Measurements from ENCODE around the gene VAMP1. TPM values are rescaled to one million over a fixed set of nuclear protein-coding genes. Genes with fewer than 3 reads are reported as not detected.
"Not testable (repeated sequence)": the region's sequence is repeated elsewhere in the genome, so short reads cannot be mapped to it uniquely, and the experiment has no call there.

VAMP1 gene
- total RNA-seq, 4 donors from 2014 or later, result 2.1 to 5.4 (median 3.7) TPM

GRCh38 chr12:6492838-6493496 lies 22.5 kb upstream of the VAMP1 start, which contains the start of gene MRPL51:
Gene MRPL51 (minus strand): TSS chr12:6493262. CDS start chr12:6493136, 126 bp downstream.
- peak within 1 kb of the TSS; percentile 80 for H3K4me3 ChIP-seq
- H3K9me3 ChIP-seq, result no peaks in the 10 kb centered on the region
- peaks cover 28% of the 10 kb centered on the region for H3K4me1 ChIP-seq
- peaks cover 16% of the 10 kb centered on the region for H3K36me3 ChIP-seq
- DNase-seq (ENCODE audit: low spot score in 2 of 2), result peak; percentile 97
- peak in 1 of 2 donors; percentile 60 for TF ChIP-seq POLR2A (IDR thresholded peaks at IDR 0.05)
- TF ChIP-seq EP300 (IDR thresholded peaks at IDR 0.05), result no peak
- TF ChIP-seq, protein P1, sequence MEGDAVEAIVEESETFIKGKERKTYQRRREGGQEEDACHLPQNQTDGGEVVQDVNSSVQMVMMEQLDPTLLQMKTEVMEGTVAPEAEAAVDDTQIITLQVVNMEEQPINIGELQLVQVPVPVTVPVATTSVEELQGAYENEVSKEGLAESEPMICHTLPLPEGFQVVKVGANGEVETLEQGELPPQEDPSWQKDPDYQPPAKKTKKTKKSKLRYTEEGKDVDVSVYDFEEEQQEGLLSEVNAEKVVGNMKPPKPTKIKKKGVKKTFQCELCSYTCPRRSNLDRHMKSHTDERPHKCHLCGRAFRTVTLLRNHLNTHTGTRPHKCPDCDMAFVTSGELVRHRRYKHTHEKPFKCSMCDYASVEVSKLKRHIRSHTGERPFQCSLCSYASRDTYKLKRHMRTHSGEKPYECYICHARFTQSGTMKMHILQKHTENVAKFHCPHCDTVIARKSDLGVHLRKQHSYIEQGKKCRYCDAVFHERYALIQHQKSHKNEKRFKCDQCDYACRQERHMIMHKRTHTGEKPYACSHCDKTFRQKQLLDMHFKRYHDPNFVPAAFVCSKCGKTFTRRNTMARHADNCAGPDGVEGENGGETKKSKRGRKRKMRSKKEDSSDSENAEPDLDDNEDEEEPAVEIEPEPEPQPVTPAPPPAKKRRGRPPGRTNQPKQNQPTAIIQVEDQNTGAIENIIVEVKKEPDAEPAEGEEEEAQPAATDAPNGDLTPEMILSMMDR (IDR thresholded peaks at IDR 0.05), result no peak
- TF ChIP-seq POLR2AphosphoS5 (IDR thresholded peaks at IDR 0.05), result peak in 2 of 3 donors; percentile 34 to 39
- H3K27ac ChIP-seq, result peak within 1 kb of the TSS; percentile 96
- H3K27me3 ChIP-seq, result no peaks in the 10 kb centered on the region
- WGBS, result 1% methylated on average over 37 of the region's 39 CpGs

- not testable (repeated sequence) for DNase-seq (ENCODE audit: low spot score in 2 of 2); H3K27me3 ChIP-seq; H3K9me3 ChIP-seq; H3K27ac ChIP-seq; H3K4me3 ChIP-seq; H3K36me3 ChIP-seq
- WGBS, result 96% methylated on average over 1 of the region's 1 CpG
- H3K4me1 ChIP-seq, result peaks cover 26% of the 10 kb centered on the region
These were observed 20.2 kb upstream of the VAMP1 start for GRCh38 chr12:6490673-6491072.

GRCh38 chr12:6489449-6489848 lies 19.0 kb upstream of the VAMP1 start:
- no peak for DNase-seq (ENCODE audit: low spot score in 2 of 2)
- 61% methylated on average over 4 of the region's 4 CpGs for WGBS
- Histone ChIP-seq H3K27ac (no peak overlapping the region), H3K4me3 (no peak overlapping the region), H3K9me3 (no peaks in the 10 kb centered on the region), H3K27me3 (no peaks in the 10 kb centered on the region), H3K4me1 (peaks cover 14% of the 10 kb centered on the region), H3K36me3 (no peaks in the 10 kb centered on the region)
- no peak for TF ChIP-seq POLR2A (IDR thresholded peaks at IDR 0.05)
- no peak for TF ChIP-seq POLR2AphosphoS5 (IDR thresholded peaks at IDR 0.05)
- TF ChIP-seq, protein P1 (IDR thresholded peaks at IDR 0.05), result no peak
- no peak for TF ChIP-seq EP300 (IDR thresholded peaks at IDR 0.05)

GRCh38 chr12:6488240-6488639 lies 17.8 kb upstream of the VAMP1 start:
- DNase-seq (ENCODE audit: low spot score in 2 of 2), result no peak
- Histone ChIP-seq H3K4me1 (peaks cover 9% of the 10 kb centered on the region), H3K4me3 (no peak overlapping the region), H3K9me3 (no peaks in the 10 kb centered on the region), H3K36me3 (no peaks in the 10 kb centered on the region), H3K27me3 (no peaks in the 10 kb centered on the region), H3K27ac (no peak overlapping the region)
- TF ChIP-seq EP300 (IDR thresholded peaks at IDR 0.05) (no peak), POLR2AphosphoS5 (IDR thresholded peaks at IDR 0.05) (no peak), POLR2A (IDR thresholded peaks at IDR 0.05) (no peak)
- TF ChIP-seq, protein P1 (IDR thresholded peaks at IDR 0.05), result no peak
- WGBS, result 89% methylated on average over 1 of the region's 1 CpG

DNA sequence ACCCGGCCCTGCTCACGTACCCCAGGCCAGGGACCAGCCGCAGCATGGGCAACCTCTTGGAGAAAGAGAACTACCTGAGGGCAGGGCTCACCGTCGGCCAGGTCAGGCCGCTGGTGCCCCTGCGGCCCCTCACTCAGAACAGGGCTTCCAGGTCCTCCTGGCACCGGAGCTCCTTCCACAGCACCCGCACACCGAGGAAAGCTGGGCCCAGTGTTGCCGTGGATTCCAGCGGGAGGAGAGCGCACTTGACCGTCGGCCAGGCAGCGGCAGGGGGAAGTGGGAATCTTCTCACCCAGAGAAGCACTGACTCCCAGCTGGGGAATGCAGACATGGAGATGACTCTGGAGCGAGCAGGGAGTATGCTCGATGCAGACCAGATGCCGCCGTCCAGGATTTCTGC lies 7.9 kb upstream of the VAMP1 start:
- no peak overlapping the region for H3K27ac ChIP-seq
- H3K4me3 ChIP-seq, result no peak overlapping the region
- H3K9me3 ChIP-seq, result no peaks in the 10 kb centered on the region
- 79% methylated on average over 8 of the region's 20 CpGs for WGBS
- TF ChIP-seq, protein P1 (IDR thresholded peaks at IDR 0.05), result no peak
- H3K36me3 ChIP-seq, result no peaks in the 10 kb centered on the region
- DNase-seq (ENCODE audit: low spot score in 2 of 2), result no peak
- peaks cover 7% of the 10 kb centered on the region for H3K4me1 ChIP-seq
- H3K27me3 ChIP-seq, result no peaks in the 10 kb centered on the region

GRCh38 chr12:6477601-6478377 lies 7.3 kb upstream of the VAMP1 start:
- H3K27ac ChIP-seq; DNase-seq (ENCODE audit: low spot score in 2 of 2); H3K4me1 ChIP-seq; H3K4me3 ChIP-seq; H3K27me3 ChIP-seq; H3K36me3 ChIP-seq; H3K9me3 ChIP-seq: not testable (repeated sequence)
- WGBS, result 94% methylated on average over 21 of the region's 37 CpGs
